Hepatocyte (in vitro differentiated cells): ENCODE results near the gene SPART.

ENCODE experiments used
- EZH2 ChIP-seq: fragments of 200-600 bp; sonication (generic); IDR thresholded peaks from 2 replicates; pipeline ENCODE4 v1.6.1; 2016; ENCODE audit warnings: antibody characterized with exemption, mild to moderate bottlenecking, borderline replicate concordance
- EZH2phosphoT487 ChIP-seq: fragments of 200-600 bp; sonication (generic); IDR thresholded peaks from one replicate; pipeline ENCODE4 v1.6.1; 2018; ENCODE audit warnings: antibody characterized with exemption, mild to moderate bottlenecking, low read depth, moderate library complexity; ENCODE audit not compliant: unreplicated experiment, severe bottlenecking
- TF ChIP-seq, protein P1 (sequence below): fragments of 200-600 bp; sonication (generic); IDR thresholded peaks from 2 replicates; pipeline ENCODE4 v1.5.1; 2016; ENCODE audit warnings: antibody characterized with exemption, mild to moderate bottlenecking; ENCODE audit not compliant: poor library complexity

DNA sequence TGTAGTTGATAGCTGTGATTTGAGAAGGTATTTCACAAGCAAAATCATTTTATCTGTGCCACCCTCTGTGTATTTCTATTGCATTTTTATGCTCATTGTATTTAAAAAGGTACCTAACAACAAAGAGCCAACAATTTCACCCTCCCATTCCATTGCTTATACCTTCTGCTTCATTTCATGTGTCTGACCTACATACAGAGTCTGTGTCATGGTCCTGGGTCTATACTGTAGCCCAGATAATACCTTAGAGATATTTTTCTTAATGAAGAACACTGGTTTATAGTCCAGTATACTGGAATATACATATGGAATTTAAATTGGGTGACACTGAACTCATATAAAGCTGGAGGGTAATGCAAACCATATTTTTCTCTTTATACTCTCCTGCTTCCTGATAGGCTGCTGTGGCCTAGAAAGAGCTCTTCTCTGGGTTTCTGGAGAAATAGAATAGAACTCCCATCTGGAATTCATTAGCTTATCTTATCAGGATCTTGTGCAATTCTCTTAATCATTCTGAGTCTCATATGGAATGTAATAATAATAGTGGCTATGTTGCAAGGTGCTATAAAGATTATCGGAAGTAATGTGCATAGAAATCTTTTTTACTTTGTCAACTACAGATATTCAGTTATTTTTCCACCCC is 31.8 kb upstream of the SPART start:
- TF ChIP-seq, protein P1, sequence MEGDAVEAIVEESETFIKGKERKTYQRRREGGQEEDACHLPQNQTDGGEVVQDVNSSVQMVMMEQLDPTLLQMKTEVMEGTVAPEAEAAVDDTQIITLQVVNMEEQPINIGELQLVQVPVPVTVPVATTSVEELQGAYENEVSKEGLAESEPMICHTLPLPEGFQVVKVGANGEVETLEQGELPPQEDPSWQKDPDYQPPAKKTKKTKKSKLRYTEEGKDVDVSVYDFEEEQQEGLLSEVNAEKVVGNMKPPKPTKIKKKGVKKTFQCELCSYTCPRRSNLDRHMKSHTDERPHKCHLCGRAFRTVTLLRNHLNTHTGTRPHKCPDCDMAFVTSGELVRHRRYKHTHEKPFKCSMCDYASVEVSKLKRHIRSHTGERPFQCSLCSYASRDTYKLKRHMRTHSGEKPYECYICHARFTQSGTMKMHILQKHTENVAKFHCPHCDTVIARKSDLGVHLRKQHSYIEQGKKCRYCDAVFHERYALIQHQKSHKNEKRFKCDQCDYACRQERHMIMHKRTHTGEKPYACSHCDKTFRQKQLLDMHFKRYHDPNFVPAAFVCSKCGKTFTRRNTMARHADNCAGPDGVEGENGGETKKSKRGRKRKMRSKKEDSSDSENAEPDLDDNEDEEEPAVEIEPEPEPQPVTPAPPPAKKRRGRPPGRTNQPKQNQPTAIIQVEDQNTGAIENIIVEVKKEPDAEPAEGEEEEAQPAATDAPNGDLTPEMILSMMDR = no peak
- TF ChIP-seq EZH2phosphoT487 (no peak), EZH2 (no peak)
